HUES64 (cell line): ENCODE results near the gene FOXP1.

Experiments
- H3K27ac ChIP-seq: 2 replicates; pipeline ENCODE4 v1.7.0; 2013; ENCODE audit warnings: low read depth, low read length, inconsistent platforms
- H3K27me3 ChIP-seq: 2 replicates; pipeline ENCODE4 v1.6.1; 2013; ENCODE audit warnings: mild to moderate bottlenecking, low read length; ENCODE audit not compliant: insufficient read depth
- H3K36me3 ChIP-seq: 2 replicates; pipeline ENCODE4 v1.6.1; 2013; ENCODE audit warnings: mild to moderate bottlenecking, low read length; ENCODE audit not compliant: insufficient read depth
- H3K4me1 ChIP-seq: 2 replicates; pipeline ENCODE4 v1.6.1; 2013; ENCODE audit warnings: mild to moderate bottlenecking, low read length, moderate library complexity; ENCODE audit not compliant: insufficient read depth
- H3K4me3 ChIP-seq: 2 replicates; pipeline ENCODE4 v1.5.1; 2013; ENCODE audit warnings: mild to moderate bottlenecking, low read length, moderate library complexity
- H3K9ac ChIP-seq: 2 replicates; pipeline ENCODE4 v1.6.1; 2013; ENCODE audit warnings: mild to moderate bottlenecking, low read depth, low read length
- H3K9me3 ChIP-seq: 2 replicates; pipeline ENCODE4 v1.6.1; 2013; ENCODE audit warnings: low read depth, low read length; ENCODE audit not compliant: insufficient read depth
- WGBS: fragments of 150-250, 120-280 bp; methylation state at CpG from one replicate; pipeline ENCODE4 v1.1.7; 2013; ENCODE audit warnings: missing lambda C conversion rate; 5-methylcytosine and 5-hydroxymethylcytosine counted together

Gene FOXP1

DNA sequence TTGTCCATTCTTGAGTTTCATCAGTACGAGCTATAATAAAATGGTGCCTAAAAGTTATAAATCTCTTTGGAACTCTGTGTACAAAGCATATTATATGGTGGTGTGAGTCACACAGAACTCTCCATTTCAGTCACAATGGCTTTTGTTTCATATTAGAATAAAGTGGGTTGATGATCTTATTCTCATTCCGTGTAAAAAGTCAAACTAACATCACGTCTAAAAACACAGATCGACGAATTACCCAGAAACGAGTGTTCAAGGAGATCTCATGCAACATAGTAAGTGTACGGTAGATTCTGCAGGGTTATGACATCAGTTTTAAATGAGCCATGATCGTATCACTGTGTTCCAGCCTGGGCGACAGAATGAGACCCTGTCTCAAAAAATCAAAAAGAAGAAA is 122.4 kb downstream of the FOXP1 start:
- Histone ChIP-seq H3K27me3 (no peaks in the 10 kb centered on the region), H3K27ac (no peak overlapping the region), H3K36me3 (no peaks in the 10 kb centered on the region), H3K4me3 (no peak overlapping the region), H3K9ac (no peak overlapping the region), H3K4me1 (peaks cover 5% of the 10 kb centered on the region; the same call in 1 of the 2 replicates), H3K9me3 (no peaks in the 10 kb centered on the region)
- WGBS: 96% methylated on average over 9 of the region's 9 CpGs

DNA sequence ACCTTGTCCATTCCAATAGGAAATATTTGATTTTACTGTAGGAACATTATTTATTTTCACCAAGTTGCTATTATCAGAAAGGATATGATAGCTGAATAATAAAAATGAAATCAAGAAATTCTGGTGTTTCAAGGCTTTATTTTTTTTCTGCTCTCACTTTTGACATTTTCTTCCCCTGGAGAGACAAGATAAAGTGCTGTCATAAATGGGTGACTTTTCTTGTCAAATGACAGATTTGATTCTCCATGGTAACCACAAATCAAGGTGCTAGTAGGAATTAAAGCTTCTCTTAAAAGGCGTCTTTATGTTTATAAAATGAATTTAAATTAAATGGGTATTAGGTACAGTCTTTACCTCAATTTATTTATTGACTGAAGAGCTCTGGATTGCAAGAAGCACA is 124.6 kb downstream of the FOXP1 start:
- WGBS: 83% methylated on average over 1 of the region's 1 CpG
- Histone ChIP-seq H3K9ac (no peak overlapping the region), H3K4me3 (no peak overlapping the region), H3K9me3 (no peaks in the 10 kb centered on the region), H3K27me3 (no peaks in the 10 kb centered on the region), H3K4me1 (peaks cover 10% of the 10 kb centered on the region), H3K27ac (no peak overlapping the region), H3K36me3 (no peaks in the 10 kb centered on the region)

DNA sequence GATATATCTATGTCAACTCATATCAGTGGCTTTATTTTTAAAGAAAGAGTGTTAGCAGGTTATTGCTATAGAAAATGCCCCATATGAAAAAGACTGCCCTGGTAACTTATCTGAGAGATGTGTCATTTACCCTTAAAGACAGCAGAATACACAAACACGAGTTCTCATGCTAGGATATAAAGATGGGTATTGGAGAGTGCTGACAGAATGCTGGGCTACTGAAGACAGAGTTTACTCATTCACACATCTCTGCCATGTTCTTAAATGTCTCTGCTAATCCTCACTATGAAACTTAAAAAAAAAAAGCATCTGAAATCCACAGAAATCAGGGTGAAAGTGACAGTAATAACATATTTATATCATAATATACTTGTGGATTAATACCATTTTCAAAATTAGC is 126.7 kb downstream of the FOXP1 start:
- Histone ChIP-seq H3K27ac (no peak overlapping the region), H3K36me3 (no peaks in the 10 kb centered on the region), H3K4me3 (no peak overlapping the region), H3K27me3 (no peaks in the 10 kb centered on the region), H3K9me3 (no peaks in the 10 kb centered on the region), H3K9ac (no peak overlapping the region), H3K4me1 (peaks cover 15% of the 10 kb centered on the region; the same call in 1 of the 2 replicates)
- no CpG with 5 or more reads among the region's 1 CpG for WGBS

DNA sequence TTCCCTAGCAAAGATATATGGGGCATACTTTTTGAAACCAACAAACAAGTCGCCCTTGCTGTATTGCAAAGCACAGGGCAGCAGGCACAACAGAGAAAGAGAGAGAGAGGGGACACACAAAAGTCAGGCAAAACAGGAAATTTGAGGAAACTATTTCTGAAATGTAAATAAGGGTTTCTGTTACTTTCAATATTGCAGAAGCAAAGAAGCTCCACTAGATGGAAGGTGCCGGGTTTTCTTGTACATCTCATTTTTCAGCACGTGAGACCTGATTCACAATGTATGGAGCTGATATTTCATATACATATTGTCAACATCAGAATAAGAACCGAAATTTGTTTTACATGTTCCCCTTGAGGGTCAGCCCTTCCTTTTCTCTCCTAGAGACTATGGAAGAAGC is 127.4 kb downstream of the FOXP1 start:
- H3K27ac ChIP-seq: no peak overlapping the region
- WGBS: 95% methylated on average over 4 of the region's 4 CpGs
- H3K36me3 ChIP-seq: no peaks in the 10 kb centered on the region
- no peaks in the 10 kb centered on the region for H3K27me3 ChIP-seq
- peaks cover 19% of the 10 kb centered on the region for H3K4me1 ChIP-seq
- H3K4me3 ChIP-seq: no peak overlapping the region
- no peak overlapping the region for H3K9ac ChIP-seq
- H3K9me3 ChIP-seq: no peaks in the 10 kb centered on the region

DNA sequence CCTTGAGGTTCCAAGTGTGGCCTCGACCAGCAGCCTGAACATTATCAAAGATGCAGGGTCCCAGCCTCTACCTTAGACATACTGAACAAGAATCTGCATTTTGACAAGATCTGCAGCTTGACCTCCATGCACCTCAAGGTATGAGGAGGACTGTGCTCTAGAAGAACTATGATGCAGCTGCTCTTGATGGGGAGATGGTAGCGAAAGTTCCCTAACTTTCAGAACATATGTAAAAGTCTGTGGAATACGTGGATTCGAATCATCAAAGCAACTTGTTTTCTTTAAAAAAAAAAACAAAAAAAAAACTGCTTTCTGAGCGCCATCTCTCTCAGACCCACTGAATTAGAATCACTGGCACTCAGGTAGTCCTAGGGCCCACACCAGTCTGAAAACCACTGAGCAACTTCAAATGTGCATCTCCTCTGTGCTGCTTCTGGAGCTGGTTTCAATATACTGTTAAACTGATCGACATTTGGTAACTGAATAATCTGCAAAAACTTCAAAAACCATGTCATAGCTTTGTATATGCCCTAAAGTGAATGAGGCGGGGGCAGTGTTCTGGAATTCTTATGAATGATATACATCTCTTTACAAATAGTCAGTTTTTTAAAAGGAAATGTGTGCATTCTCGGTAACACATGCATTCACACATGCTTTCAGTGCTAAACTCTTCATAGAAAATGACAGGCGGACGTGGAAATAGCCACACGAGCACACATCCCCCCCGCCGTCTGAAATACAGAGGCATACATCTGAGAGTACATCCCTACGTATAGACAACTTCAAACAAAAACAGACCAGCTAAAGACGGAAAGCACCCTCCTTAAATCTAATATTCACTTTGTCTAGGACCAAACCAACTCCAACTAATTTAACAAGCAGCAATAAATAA is 128.8 kb downstream of the FOXP1 start:
- H3K9me3 ChIP-seq: no peaks in the 10 kb centered on the region
- peaks cover 29% of the 10 kb centered on the region for H3K4me1 ChIP-seq
- H3K27ac ChIP-seq: no peak overlapping the region
- WGBS: 93% methylated on average over 14 of the region's 15 CpGs
- H3K27me3 ChIP-seq: no peaks in the 10 kb centered on the region
- no peak overlapping the region for H3K4me3 ChIP-seq
- H3K36me3 ChIP-seq: no peaks in the 10 kb centered on the region
- H3K9ac ChIP-seq: no peak overlapping the region

DNA sequence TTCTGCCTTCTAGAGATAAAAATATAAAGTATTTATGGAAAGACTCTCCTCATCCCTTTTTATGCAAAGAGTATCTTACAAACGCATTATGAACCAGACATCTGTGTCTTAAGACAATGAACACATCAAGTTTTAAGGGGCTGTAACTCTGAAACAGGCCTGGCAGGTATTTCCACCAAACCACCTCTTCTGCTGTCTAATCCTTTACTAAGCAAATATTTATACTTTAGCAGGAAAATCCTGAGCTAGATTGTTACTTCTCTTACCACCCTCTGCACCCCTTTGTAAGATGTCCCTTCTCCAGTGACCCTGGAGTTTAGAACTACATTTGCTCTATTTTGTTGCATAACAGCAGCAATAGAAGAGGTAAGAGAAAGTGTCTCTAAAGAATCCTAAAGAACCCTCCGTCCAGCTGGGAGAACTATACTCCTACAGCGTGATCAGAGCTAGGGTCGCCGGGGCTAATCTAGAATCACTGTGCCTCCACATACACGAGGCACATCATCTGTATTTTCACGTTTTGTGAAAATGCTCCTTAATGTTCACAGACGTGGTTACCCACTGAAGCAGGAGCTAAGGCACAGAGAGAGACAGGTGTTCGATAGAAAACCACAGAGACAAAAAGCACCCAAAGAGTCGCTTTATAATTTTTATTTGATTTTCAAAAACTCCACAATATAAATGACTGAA is 129.6 kb downstream of the FOXP1 start:
- H3K27me3 ChIP-seq: no peaks in the 10 kb centered on the region
- H3K27ac ChIP-seq: no peak overlapping the region
- no peaks in the 10 kb centered on the region for H3K9me3 ChIP-seq
- whole genome bisulfite sequencing: 93% methylated on average over 10 of the region's 10 CpGs
- peaks cover 32% of the 10 kb centered on the region for H3K4me1 ChIP-seq
- no peak overlapping the region for H3K4me3 ChIP-seq
- no peaks in the 10 kb centered on the region for H3K36me3 ChIP-seq
- no peak overlapping the region for H3K9ac ChIP-seq

DNA sequence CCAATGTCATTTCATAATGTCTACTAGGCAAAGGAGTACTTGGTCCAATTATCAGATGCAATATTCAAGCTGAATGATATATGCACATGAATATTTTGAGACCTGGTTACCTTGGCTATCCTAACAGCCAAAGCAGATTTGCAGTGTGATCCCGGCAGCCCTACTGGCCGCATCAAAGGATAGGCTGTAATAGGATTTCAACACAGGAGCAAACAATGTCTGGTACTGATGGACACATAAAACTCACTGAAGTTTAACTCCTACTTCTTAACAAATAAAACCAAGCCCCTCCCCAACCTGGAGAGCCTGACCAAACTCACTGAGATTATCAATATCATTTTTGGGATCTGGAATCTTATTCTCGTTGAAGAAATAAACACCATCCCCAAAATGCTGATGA is 130.2 kb downstream of the FOXP1 start:
- Histone ChIP-seq H3K4me1 (peaks cover 32% of the 10 kb centered on the region), H3K4me3 (no peak overlapping the region), H3K27ac (no peak overlapping the region), H3K9me3 (no peaks in the 10 kb centered on the region), H3K27me3 (no peaks in the 10 kb centered on the region), H3K9ac (no peak overlapping the region), H3K36me3 (no peaks in the 10 kb centered on the region)
- WGBS: 96% methylated on average over 3 of the region's 3 CpGs

DNA sequence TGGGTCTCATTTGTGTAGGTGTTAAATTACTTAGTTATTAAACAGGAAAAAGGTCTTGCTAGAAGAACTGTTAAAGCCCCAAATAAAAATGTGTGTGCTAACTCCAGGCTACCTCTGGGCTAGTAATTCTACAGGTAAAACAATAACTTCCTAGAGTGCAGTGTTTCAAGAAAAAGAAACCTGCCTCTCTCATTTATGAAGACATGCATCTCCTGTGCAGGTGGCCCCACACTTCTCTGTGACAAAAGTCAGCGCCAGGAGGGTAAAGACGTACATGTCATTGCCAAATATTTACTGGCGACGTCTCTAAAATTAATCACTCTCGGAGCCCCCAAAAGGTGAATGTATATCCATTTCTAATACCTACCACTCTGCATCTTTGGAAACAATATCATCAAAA is 131.7 kb downstream of the FOXP1 start:
- H3K27me3 ChIP-seq: no peaks in the 10 kb centered on the region
- H3K9me3 ChIP-seq: no peaks in the 10 kb centered on the region
- WGBS: 92% methylated on average over 5 of the region's 5 CpGs
- H3K9ac ChIP-seq: no peak overlapping the region
- H3K36me3 ChIP-seq: no peaks in the 10 kb centered on the region
- peaks cover 32% of the 10 kb centered on the region for H3K4me1 ChIP-seq
- H3K27ac ChIP-seq: no peak overlapping the region
- H3K4me3 ChIP-seq: no peak overlapping the region

DNA sequence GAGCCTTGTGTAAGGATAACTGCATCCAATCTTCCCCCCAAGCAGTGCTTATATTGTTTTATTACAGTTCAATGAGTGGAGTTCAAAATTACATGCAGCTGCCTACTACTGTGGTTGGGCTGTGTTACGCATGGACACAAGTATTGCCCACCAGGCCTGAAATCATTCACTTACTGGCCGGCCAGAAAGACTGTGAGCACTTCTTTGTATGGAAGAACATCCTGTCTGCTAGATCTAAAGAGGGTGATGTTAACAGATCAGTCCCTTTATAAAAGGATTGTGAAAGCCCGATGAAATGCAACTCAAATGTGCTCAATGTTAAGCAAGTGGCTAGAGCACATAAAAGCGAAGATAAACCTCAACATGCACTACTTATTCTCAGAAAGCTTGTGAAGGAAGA is 132.5 kb downstream of the FOXP1 start:
- 91% methylated on average over 4 of the region's 4 CpGs for WGBS
- no peak overlapping the region for H3K27ac ChIP-seq
- H3K36me3 ChIP-seq: no peaks in the 10 kb centered on the region
- H3K9ac ChIP-seq: no peak overlapping the region
- no peaks in the 10 kb centered on the region for H3K27me3 ChIP-seq
- peaks cover 32% of the 10 kb centered on the region for H3K4me1 ChIP-seq
- H3K4me3 ChIP-seq: no peak overlapping the region
- H3K9me3 ChIP-seq: no peaks in the 10 kb centered on the region

DNA sequence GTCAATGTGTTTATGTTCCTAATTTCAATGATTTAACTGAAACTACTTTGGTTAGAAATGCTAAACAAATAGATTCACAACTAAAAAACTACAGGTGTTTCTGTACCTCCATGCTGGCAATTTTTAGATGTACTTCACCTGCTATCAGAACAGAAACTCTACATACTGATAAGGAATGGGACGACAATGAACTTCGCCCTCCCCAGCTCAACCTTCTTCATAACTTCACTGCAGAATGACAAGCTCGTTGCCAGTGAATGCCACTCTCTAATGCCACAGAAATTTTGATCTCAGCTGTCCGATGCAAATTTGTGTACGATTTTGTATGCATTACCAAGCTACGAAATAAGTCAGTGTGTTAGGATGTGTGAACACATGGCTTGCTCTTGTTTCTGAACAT is 133.4 kb downstream of the FOXP1 start:
- H3K27ac ChIP-seq: no peak overlapping the region
- H3K9me3 ChIP-seq: no peaks in the 10 kb centered on the region
- H3K36me3 ChIP-seq: no peaks in the 10 kb centered on the region
- H3K4me1 ChIP-seq: peaks cover 32% of the 10 kb centered on the region
- 89% methylated on average over 6 of the region's 6 CpGs for WGBS
- H3K4me3 ChIP-seq: no peak overlapping the region
- H3K27me3 ChIP-seq: no peaks in the 10 kb centered on the region
- H3K9ac ChIP-seq: no peak overlapping the region

DNA sequence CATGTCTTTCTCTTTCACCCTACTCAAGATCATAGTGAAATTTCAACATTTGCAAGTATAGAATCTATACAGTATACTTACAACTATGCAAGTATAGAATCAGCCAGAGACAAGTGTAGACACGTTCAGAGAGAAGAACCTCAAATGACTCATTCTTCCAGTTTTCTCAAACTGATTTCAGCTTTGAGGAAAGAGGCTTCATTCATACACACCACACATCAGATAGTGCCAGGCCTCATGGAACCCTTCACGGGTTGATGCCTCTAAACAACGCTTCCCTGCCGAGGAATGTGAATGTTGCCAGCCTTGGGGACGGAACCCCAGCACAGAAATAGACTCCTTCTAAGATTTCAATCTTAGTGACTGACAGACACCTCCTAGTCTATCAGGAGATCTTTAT is 135.7 kb downstream of the FOXP1 start:
- Histone ChIP-seq H3K4me3 (no peak overlapping the region), H3K27me3 (no peaks in the 10 kb centered on the region), H3K4me1 (peaks cover 20% of the 10 kb centered on the region), H3K9me3 (no peaks in the 10 kb centered on the region), H3K9ac (no peak overlapping the region), H3K36me3 (no peaks in the 10 kb centered on the region), H3K27ac (no peak overlapping the region)
- 93% methylated on average over 5 of the region's 5 CpGs for WGBS
